ENCODE data around the gene PLCL1.

PLCL1 gene

GRCh38 chr2:197890168-197890567 is 85.8 kb downstream of the PLCL1 start:
- DNase-seq, result no peak

- no peak for DNase-seq
Measured at GRCh38 chr2:197891897-197892442, 87.6 kb downstream of the PLCL1 start.

- no peak for DNase-seq
Measured at GRCh38 chr2:197893403-197894177, 89.2 kb downstream of the PLCL1 start.

GRCh38 chr2:197894751-197895274 is 90.4 kb downstream of the PLCL1 start:
- DNase-seq, result no peak

- DNase-seq, result no peak
Measured at GRCh38 chr2:197897960-197898678, 93.7 kb downstream of the PLCL1 start.

GRCh38 chr2:197904446-197904845 is 100.1 kb downstream of the PLCL1 start:
- DNase-seq, result no peak

GRCh38 chr2:197908156-197908555 is 103.8 kb downstream of the PLCL1 start:
- no peak for DNase-seq

- no peak for DNase-seq
Measured at GRCh38 chr2:197908990-197909776, 104.8 kb downstream of the PLCL1 start.

GRCh38 chr2:197911667-197912066 is 107.3 kb downstream of the PLCL1 start:
- DNase-seq, result no peak

GRCh38 chr2:197913084-197913483 is 108.7 kb downstream of the PLCL1 start:
- no peak for DNase-seq

- no peak for DNase-seq
Measured at GRCh38 chr2:197914778-197915177, 110.4 kb downstream of the PLCL1 start.

GRCh38 chr2:197915548-197916265 is 111.3 kb downstream of the PLCL1 start:
- DNase-seq, result no peak

GRCh38 chr2:197919487-197919886 is 115.1 kb downstream of the PLCL1 start:
- DNase-seq, result no peak

- no peak for DNase-seq
Measured at GRCh38 chr2:197920088-197920487, 115.7 kb downstream of the PLCL1 start.

GRCh38 chr2:197920592-197921201 is 116.3 kb downstream of the PLCL1 start:
- no peak for DNase-seq

GRCh38 chr2:197924483-197924882 is 120.1 kb downstream of the PLCL1 start:
- no peak for DNase-seq

GRCh38 chr2:197925204-197925603 is 120.8 kb downstream of the PLCL1 start:
- no peak for DNase-seq

- DNase-seq, result no peak
Measured at GRCh38 chr2:197925976-197926375, 121.6 kb downstream of the PLCL1 start.

- DNase-seq, result no peak
Measured at GRCh38 chr2:197926673-197927072, 122.3 kb downstream of the PLCL1 start.

- DNase-seq, result no peak
Measured at GRCh38 chr2:197927994-197928393, 123.6 kb downstream of the PLCL1 start.

- no peak for DNase-seq
Measured at GRCh38 chr2:197929008-197929885, 124.9 kb downstream of the PLCL1 start.
